Measurements from ENCODE around the gene RBBP7.

GRCh38 chrX:16903274-16904022 is 33.3 kb upstream of the RBBP7 start:
- TF ChIP-seq CTCF (IDR thresholded peaks at IDR 0.05) (no peak), ZFX (IDR thresholded peaks at IDR 0.05; ENCODE audit: borderline replicate concordance) (no peak)
